ENCODE results near the gene CD3G. TPM values are rescaled to one million over a fixed set of nuclear protein-coding genes. Genes with fewer than 3 reads are reported as not detected.
"Not testable (repeated sequence)": the region's sequence is repeated elsewhere in the genome, so short reads cannot be mapped to it uniquely, and the experiment has no call there.

Gene CD3G
- total RNA-seq, 4 donors from 2014 or later: 0.12 to 0.59 (median 0.37) TPM

DNA sequence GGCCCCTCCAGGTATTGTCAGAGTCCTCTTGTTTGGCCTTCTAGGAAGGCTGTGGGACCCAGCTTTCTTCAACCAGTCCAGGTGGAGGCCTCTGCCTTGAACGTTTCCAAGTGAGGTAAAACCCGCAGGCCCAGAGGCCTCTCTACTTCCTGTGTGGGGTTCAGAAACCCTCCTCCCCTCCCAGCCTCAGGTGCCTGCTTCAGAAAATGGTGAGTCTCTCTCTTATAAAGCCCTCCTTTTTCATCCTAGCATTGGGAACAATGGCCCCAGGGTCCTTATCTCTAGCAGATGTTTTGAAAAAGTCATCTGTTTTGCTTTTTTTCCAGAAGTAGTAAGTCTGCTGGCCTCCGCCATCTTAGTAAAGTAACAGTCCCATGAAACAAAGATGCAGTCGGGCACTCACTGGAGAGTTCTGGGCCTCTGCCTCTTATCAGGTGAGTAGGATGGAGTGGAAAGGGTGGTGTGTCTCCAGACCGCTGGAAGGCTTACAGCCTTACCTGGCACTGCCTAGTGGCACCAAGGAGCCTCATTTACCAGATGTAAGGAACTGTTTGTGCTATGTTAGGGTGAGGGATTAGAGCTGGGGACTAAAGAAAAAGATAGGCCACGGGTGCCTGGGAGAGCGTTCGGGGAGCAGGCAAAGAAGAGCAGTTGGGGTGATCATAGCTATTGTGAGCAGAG, 39.4 kb upstream of the CD3G start, which contains the start of gene CD3E:
TSS of gene CD3E (plus strand) at position 163 of the 681 bp plus-strand sequence. CDS start at position 386, 223 bp downstream.
- TF ChIP-seq, protein P1, sequence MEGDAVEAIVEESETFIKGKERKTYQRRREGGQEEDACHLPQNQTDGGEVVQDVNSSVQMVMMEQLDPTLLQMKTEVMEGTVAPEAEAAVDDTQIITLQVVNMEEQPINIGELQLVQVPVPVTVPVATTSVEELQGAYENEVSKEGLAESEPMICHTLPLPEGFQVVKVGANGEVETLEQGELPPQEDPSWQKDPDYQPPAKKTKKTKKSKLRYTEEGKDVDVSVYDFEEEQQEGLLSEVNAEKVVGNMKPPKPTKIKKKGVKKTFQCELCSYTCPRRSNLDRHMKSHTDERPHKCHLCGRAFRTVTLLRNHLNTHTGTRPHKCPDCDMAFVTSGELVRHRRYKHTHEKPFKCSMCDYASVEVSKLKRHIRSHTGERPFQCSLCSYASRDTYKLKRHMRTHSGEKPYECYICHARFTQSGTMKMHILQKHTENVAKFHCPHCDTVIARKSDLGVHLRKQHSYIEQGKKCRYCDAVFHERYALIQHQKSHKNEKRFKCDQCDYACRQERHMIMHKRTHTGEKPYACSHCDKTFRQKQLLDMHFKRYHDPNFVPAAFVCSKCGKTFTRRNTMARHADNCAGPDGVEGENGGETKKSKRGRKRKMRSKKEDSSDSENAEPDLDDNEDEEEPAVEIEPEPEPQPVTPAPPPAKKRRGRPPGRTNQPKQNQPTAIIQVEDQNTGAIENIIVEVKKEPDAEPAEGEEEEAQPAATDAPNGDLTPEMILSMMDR (IDR thresholded peaks at IDR 0.05): no peak
- TF ChIP-seq POLR2A (IDR thresholded peaks at IDR 0.05): no peak
- WGBS, 2 donors: 81 to 82% methylated on average over 8 of the region's 8 CpGs
- H3K4me3 ChIP-seq (ENCODE audit: low read depth, poor library complexity, severe bottlenecking): no peak within 1 kb of the TSS
- intact Hi-C loops (cut with DNase I; ENCODE audit: low total_unique reads): no loop called here
- DNase-seq (ENCODE audit: low spot score in 2 of 2): no peak

DNA sequence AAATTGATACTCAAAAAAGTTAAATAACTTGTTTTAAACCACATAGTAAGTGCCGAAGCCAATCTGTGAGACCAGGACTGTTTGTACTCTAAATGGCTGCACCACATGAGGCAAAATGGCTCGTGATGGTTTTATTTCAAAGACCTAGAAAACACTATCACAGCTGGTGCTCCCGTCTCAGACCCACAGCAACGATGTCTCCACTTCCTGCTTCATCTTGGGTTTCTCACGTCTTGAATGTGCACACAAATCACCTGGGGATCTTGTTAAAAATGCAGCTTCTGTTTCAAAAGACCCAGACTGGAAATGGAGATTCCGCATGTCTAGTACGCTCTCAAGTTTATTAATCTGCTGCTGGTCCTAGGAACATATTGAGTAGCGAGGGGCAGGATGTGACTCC, 38.4 kb upstream of the CD3G start:
- 65 to 71% methylated on average over 8 of the region's 8 CpGs for WGBS, 2 donors
- DNase-seq (ENCODE audit: low spot score in 2 of 2): no peak
- H3K4me3 ChIP-seq (ENCODE audit: low read depth, poor library complexity, severe bottlenecking): no peak overlapping the region
- intact Hi-C loops (cut with DNase I; ENCODE audit: low total_unique reads): no loop called here
- TF ChIP-seq, protein P1 (IDR thresholded peaks at IDR 0.05): no peak
- no peak for TF ChIP-seq POLR2A (IDR thresholded peaks at IDR 0.05)

DNA sequence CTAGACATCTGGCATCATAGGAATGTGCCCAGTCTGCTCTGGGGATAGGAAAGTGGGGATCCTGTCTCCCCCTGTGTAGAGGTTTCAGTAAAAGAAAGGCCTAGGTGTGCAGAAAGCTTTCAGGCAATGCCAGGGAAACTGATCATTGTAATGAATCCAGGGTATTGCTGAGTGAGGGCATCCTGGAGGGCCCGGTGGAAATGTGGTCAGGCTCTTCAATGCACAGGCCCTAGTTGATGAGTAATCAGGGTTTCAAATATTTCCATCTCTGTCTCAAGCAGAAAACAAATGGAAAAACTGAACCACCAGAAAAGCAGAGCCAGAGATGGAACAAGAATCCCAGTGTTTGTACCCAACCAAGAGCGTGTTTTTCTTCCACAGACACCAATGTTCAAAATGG, 37.6 kb upstream of the CD3G start:
- intact Hi-C loops (cut with DNase I; ENCODE audit: low total_unique reads): no loop called here
- H3K4me3 ChIP-seq (ENCODE audit: low read depth, poor library complexity, severe bottlenecking): no peak overlapping the region
- WGBS, 2 donors: 71 to 73% methylated on average over 2 of the region's 2 CpGs
- TF ChIP-seq, protein P1 (IDR thresholded peaks at IDR 0.05): no peak
- no peak for TF ChIP-seq POLR2A (IDR thresholded peaks at IDR 0.05)
- no peak for DNase-seq (ENCODE audit: low spot score in 2 of 2)

DNA sequence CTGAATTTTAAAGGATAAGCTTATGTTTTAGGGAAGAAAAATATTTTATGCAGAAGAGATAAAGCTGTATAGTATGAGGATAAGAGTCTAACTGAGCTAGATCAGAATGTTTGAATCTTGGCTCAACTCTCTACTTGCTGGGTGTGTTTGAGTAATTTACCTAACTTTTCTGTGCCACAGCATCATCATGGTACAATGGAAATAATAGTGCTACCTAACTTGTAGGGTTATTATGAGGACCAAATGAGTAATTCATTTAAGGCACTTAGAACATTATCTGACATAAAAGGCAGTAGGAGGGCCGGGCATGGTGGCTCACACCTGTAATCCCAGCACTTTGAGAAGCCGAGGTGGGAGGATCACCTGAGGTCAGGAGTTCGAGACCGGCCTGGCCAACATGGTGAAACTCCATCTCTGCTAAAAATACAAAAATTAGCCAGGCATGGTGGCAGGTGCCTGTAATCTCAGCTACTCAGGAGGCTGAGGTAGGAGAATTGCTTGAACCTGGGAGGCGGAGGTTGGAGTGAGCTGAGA, 35.1 kb upstream of the CD3G start:
- H3K4me3 ChIP-seq (ENCODE audit: low read depth, poor library complexity, severe bottlenecking); intact Hi-C loops (cut with DNase I; ENCODE audit: low total_unique reads); DNase-seq (ENCODE audit: low spot score in 2 of 2): not testable (repeated sequence)
- 94 to 96% methylated on average over 5 of the region's 5 CpGs for WGBS, 2 donors

DNA sequence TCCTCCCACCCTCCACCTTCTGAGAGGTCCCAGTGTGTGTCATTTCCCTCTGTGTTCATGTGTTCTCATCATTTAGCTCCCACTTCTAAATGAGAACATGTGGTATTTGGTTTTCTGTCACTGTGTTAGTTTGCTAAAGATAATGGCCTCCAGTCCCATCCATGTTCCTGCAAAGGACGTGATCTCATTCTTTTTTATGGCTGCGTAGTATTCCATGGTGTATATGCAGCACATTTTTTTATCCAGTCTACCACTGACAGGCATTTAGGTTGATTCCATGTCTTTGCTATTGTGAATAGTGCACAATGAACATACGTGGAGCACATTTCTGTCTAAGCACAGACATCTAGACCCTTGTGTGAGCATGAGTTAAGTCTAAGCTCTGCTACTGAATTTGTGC, 33.9 kb upstream of the CD3G start:
- WGBS, 2 donors: 87 to 91% methylated on average over 3 of the region's 3 CpGs
- intact Hi-C loops (cut with DNase I; ENCODE audit: low total_unique reads): no loop called here
- TF ChIP-seq POLR2A (IDR thresholded peaks at IDR 0.05): no peak
- TF ChIP-seq, protein P1 (IDR thresholded peaks at IDR 0.05): no peak
- DNase-seq (ENCODE audit: low spot score in 2 of 2): no peak
- H3K4me3 ChIP-seq (ENCODE audit: low read depth, poor library complexity, severe bottlenecking): no peak overlapping the region

DNA sequence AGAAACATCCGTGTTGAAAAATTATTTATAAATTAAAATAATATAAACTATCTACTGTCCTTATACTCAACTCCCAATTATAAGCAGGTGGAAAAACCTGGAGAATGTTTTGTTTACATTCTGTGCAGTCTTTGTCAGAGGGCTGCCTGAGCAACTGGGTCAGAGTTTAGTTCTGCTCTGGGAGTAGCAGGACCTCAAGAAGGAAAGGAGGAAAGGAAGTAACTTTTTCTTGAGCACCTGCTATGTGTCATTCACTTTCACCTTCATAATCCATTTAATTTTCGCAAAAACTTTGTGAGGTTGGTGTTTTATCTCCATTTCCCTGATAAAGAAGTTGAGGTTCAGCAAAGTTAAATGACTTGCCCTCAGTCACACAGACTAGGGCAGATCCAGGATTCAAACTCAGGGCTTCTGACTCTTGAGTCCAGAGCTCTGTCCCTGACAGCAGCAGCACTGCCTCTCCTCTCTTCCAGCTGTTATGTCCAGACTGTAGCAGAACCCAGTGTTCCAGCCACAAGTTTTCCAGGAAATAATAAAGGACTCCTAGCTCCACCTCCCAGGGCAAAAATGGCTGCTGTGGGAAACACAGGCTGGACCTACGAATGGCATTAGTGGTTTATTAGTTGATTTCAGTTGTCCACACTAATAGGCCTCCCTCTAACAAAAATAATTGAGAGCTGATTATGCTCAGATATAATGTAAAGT, 33.2 kb upstream of the CD3G start:
- no peak overlapping the region for H3K4me3 ChIP-seq (ENCODE audit: low read depth, poor library complexity, severe bottlenecking)
- no peak for TF ChIP-seq POLR2A (IDR thresholded peaks at IDR 0.05)
- TF ChIP-seq, protein P1 (IDR thresholded peaks at IDR 0.05): no peak
- intact Hi-C loops (cut with DNase I; ENCODE audit: low total_unique reads): no loop called here
- DNase-seq (ENCODE audit: low spot score in 2 of 2): no peak
- 75 to 82% methylated on average over 3 of the region's 3 CpGs for WGBS, 2 donors

Measured in lower leg skin (tissue), 4 donors.